Airway epithelial cell (primary cell): ENCODE results near the gene CCL4L2. TPM values are rescaled to one million over a fixed set of nuclear protein-coding genes. Genes with fewer than 3 reads are reported as not detected.

ENCODE experiments used
- total RNA-seq: library from RNA; depleted of rRNA; stranded (reverse); fragments of >200 nt; gene quantifications from 2 replicates; pipeline ENCODE4 v1.2.3, GENCODE V29; 2015

CCL4L2 gene
- not detected in 2 replicates for total RNA-seq

DNA sequence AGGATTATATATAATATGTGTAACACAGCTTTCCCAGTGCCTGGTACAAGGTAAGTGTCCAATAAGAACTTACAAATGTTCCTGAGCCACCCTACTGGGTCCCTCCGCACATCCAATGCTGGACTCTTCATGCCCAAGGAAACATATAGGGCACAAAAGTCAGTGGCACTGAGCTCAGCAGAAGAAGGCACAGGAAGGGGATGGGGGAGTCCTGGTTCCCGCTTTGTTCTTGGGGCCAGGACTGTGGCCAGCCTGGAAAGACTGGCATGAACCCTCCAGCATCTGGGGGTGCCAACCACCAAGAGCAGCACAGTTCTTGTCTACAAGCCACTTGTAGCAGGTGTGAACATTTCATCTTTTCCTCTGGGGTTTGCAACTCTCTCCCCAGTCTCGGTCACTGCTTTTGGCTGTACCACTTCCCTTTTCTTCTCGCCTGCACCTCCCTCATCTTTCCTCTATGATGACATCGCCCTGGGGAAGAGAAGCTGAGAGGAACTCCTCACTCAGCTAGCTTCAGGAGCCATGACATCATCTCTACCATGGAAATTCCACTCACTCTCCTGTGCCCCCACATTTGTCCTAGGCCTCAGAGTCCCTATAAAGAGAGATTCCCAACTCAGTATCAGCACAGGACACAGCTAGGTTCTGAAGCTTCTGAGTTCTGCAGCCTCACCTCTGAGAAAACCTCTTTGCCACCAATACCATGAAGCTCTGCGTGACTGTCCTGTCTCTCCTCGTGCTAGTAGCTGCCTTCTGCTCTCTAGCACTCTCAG is at the start of gene CCL4L2:
Gene CCL4L2, plus strand, starts transcription at position 625 of the 773 bp plus-strand sequence.

DNA sequence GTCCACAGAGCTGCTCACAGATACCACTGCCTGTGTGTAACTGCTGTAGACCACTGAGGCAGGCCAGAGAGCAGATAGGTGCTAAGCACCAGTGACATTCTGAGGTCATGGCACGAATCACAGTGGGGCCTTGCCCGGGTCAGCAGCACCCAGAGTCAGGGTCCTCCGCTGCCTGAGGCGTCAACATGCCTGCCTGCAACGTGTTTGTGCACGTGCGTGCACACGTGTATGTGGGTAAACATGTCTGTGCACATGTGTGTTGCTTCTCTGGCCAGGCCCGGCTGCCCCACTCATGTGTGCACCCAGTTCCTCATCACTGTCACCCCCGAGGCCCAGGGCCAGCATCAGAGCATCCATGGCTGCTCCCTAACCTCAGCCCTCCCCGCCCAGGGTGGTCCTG is 34.3 kb upstream of the CCL4L2 start, which contains the start of gene TBC1D3B:
Gene TBC1D3B, minus strand, starts transcription at position 101 of the 400 bp plus-strand sequence. CDS start 1,586 bp downstream, outside the sequence.

Other genes starting within 250 kb of the CCL4L2 start
- not detected in 2 replicates for gene CCL16, start 229.6 kb upstream of the CCL4L2 start, total RNA-seq
- gene CCL14, start 224.3 kb upstream of the CCL4L2 start, total RNA-seq, result not detected in 2 replicates
- gene CCL15, start 209.5 kb upstream of the CCL4L2 start, total RNA-seq, result not detected in 2 replicates
- not detected in 2 replicates for gene CCL23, start 193.1 kb upstream of the CCL4L2 start, total RNA-seq
- not detected in 2 replicates for gene CCL18, start 146.8 kb upstream of the CCL4L2 start, total RNA-seq
- gene CCL3, start 120.9 kb upstream of the CCL4L2 start, total RNA-seq, result not detected in 2 replicates
- not detected in 2 replicates for gene CCL4, start 107.2 kb upstream of the CCL4L2 start, total RNA-seq
- 0.88 and 2.5 TPM in 2 replicates for gene TBC1D3B, start 34.4 kb upstream of the CCL4L2 start, total RNA-seq
- not detected in 2 replicates for gene CCL3L1, start 14.3 kb upstream of the CCL4L2 start, total RNA-seq
- 0.28 TPM in 1 of 2 replicates, not detected in the other for gene TBC1D3I, start 53.5 kb downstream of the CCL4L2 start, total RNA-seq
- gene TBC1D3G, start 112.8 kb downstream of the CCL4L2 start, total RNA-seq, result not detected in 2 replicates
- not detected in 2 replicates for gene TBC1D3H, start 177.4 kb downstream of the CCL4L2 start, total RNA-seq